Activated naive CD4-positive, alpha-beta T cell treated with anti-CD3 and anti-CD28 coated beads, Interleukin-2, amount 10 ng/mL, durations not matched to agents 7 days and 5 days (primary cell): Measurements from ENCODE around the gene C2orf78.

Experiments used
- CTCF ChIA-PET: fragments of 350-600 bp; sonication (Branson Sonifier 250); formaldehyde crosslinking; loops from one replicate; lab custom pipeline; 2021; ENCODE audit warnings: antibody characterized with exemption; lab: Charles Lee
- DNase-seq: peaks from one replicate; pipeline ENCODE4 v3.0.0-alpha.2; 2020
- H3K27ac Mint-ChIP-seq: one replicate; pipeline ENCODE4 v1.8.0; 2021; ENCODE audit warnings: mild to moderate bottlenecking, moderate library complexity, mixed read lengths
- H3K27me3 Mint-ChIP-seq: one replicate; pipeline ENCODE4 v1.8.0; 2021; ENCODE audit warnings: mild to moderate bottlenecking, mixed read lengths
- H3K36me3 Mint-ChIP-seq: one replicate; pipeline ENCODE4 v1.8.0; 2021; ENCODE audit warnings: mixed read lengths
- H3K4me1 Mint-ChIP-seq: one replicate; pipeline ENCODE4 v1.8.0; 2021; ENCODE audit warnings: mixed read lengths
- H3K4me3 Mint-ChIP-seq: one replicate; pipeline ENCODE4 v1.8.0; 2021; ENCODE audit warnings: mild to moderate bottlenecking, moderate library complexity, mixed read lengths
- H3K9me3 Mint-ChIP-seq: one replicate; pipeline ENCODE4 v1.8.0; 2021; ENCODE audit warnings: mixed read lengths

Gene C2orf78

GRCh38 chr2:73836141-73836943 is 52.4 kb downstream of the C2orf78 start:
- H3K27ac Mint-ChIP-seq: no peak overlapping the region
- peaks cover 44% of the 10 kb centered on the region for H3K36me3 Mint-ChIP-seq
- H3K4me1 Mint-ChIP-seq: peaks cover 6% of the 10 kb centered on the region
- DNase-seq: no peak
- H3K9me3 Mint-ChIP-seq: peaks cover 6% of the 10 kb centered on the region
- H3K4me3 Mint-ChIP-seq: no peak overlapping the region
- CTCF ChIA-PET: no interaction called here
- H3K27me3 Mint-ChIP-seq: no peaks in the 10 kb centered on the region

- CTCF ChIA-PET: interaction anchor here (2.0 kb wide), 1 partner anchor 14 kb away, joined by 6 read pairs; no protein-coding TSS in a partner anchor
- no peaks in the 10 kb centered on the region for H3K9me3 Mint-ChIP-seq
- H3K4me3 Mint-ChIP-seq: no peak overlapping the region
- no peaks in the 10 kb centered on the region for H3K27me3 Mint-ChIP-seq
- no peak for DNase-seq
- H3K4me1 Mint-ChIP-seq: no peaks in the 10 kb centered on the region
- no peak overlapping the region for H3K27ac Mint-ChIP-seq
- peaks cover 30% of the 10 kb centered on the region for H3K36me3 Mint-ChIP-seq
Observed at GRCh38 chr2:73837847-73838585, 54.0 kb downstream of the C2orf78 start.

GRCh38 chr2:73838889-73839534 is 55.0 kb downstream of the C2orf78 start:
- Mint-ChIP-seq H3K4me1 (peaks cover 1% of the 10 kb centered on the region), H3K27me3 (no peaks in the 10 kb centered on the region), H3K4me3 (no peak overlapping the region), H3K27ac (no peak overlapping the region), H3K36me3 (peaks cover 22% of the 10 kb centered on the region), H3K9me3 (no peaks in the 10 kb centered on the region)
- CTCF ChIA-PET: interaction anchor here (1.2 to 2.0 kb wide), 2 partner anchors 15 to 82 kb away, joined by 4 to 6 read pairs; no protein-coding TSS in a partner anchor
- no peak for DNase-seq

- DNase-seq: no peak
- Mint-ChIP-seq H3K4me3 (no peak overlapping the region), H3K4me1 (peaks cover 4% of the 10 kb centered on the region), H3K9me3 (no peaks in the 10 kb centered on the region), H3K27ac (no peak overlapping the region), H3K27me3 (no peaks in the 10 kb centered on the region), H3K36me3 (peaks cover 24% of the 10 kb centered on the region)
- CTCF ChIA-PET: interaction anchor here (1.2 to 2.0 kb wide), 2 partner anchors 16 to 81 kb away, joined by 4 to 6 read pairs; no protein-coding TSS in a partner anchor
Observed at GRCh38 chr2:73839653-73840411, 55.8 kb downstream of the C2orf78 start.

GRCh38 chr2:73841912-73842738 is 58.1 kb downstream of the C2orf78 start:
- Mint-ChIP-seq H3K36me3 (peaks cover 34% of the 10 kb centered on the region), H3K27ac (peak overlapping the region; percentile 24), H3K4me3 (no peak overlapping the region), H3K27me3 (no peaks in the 10 kb centered on the region), H3K9me3 (no peaks in the 10 kb centered on the region), H3K4me1 (peaks cover 4% of the 10 kb centered on the region)
- CTCF ChIA-PET: interaction anchor here (1.0 to 1.4 kb wide), 3 partner anchors 66 to 312 kb away, joined by 3 to 4 read pairs (median 3); no protein-coding TSS in a partner anchor
- DNase-seq: no peak

- Mint-ChIP-seq H3K4me3 (no peak overlapping the region), H3K9me3 (no peaks in the 10 kb centered on the region), H3K36me3 (peaks cover 36% of the 10 kb centered on the region), H3K27ac (no peak overlapping the region), H3K27me3 (no peaks in the 10 kb centered on the region), H3K4me1 (peaks cover 4% of the 10 kb centered on the region)
- CTCF ChIA-PET: interaction anchor here (1.4 kb wide), 2 partner anchors 65 to 312 kb away, joined by 3 to 4 read pairs; no protein-coding TSS in a partner anchor
- no peak for DNase-seq
Observed at GRCh38 chr2:73842739-73843019, 58.7 kb downstream of the C2orf78 start.

- Mint-ChIP-seq H3K27me3 (no peaks in the 10 kb centered on the region), H3K36me3 (peaks cover 39% of the 10 kb centered on the region), H3K4me1 (peaks cover 4% of the 10 kb centered on the region), H3K9me3 (no peaks in the 10 kb centered on the region), H3K4me3 (no peak overlapping the region), H3K27ac (no peak overlapping the region)
- DNase-seq: no peak
- CTCF ChIA-PET: interaction anchor here (1.1 kb wide), 1 partner anchor 13 kb away, joined by 3 read pairs; no protein-coding TSS in a partner anchor
Observed at GRCh38 chr2:73844087-73844486, 60.1 kb downstream of the C2orf78 start.

- CTCF ChIA-PET: no interaction called here
- Mint-ChIP-seq H3K27ac (no peak overlapping the region), H3K4me1 (no peaks in the 10 kb centered on the region), H3K36me3 (peaks cover 43% of the 10 kb centered on the region), H3K4me3 (no peak overlapping the region), H3K9me3 (no peaks in the 10 kb centered on the region), H3K27me3 (no peaks in the 10 kb centered on the region)
- no peak for DNase-seq
Observed at GRCh38 chr2:73850009-73850408, 66.0 kb downstream of the C2orf78 start.

- CTCF ChIA-PET: interaction anchor here (1.1 kb wide), 1 partner anchor 118 kb away, joined by 3 read pairs; no protein-coding TSS in a partner anchor
- H3K4me1 Mint-ChIP-seq: no peaks in the 10 kb centered on the region
- H3K27ac Mint-ChIP-seq: no peak overlapping the region
- H3K27me3 Mint-ChIP-seq: no peaks in the 10 kb centered on the region
- H3K36me3 Mint-ChIP-seq: peaks cover 45% of the 10 kb centered on the region
- H3K4me3 Mint-ChIP-seq: no peak overlapping the region
- H3K9me3 Mint-ChIP-seq: no peaks in the 10 kb centered on the region
- DNase-seq: peak; percentile 26
Observed at GRCh38 chr2:73851274-73851673, 67.3 kb downstream of the C2orf78 start.

- no peaks in the 10 kb centered on the region for H3K4me1 Mint-ChIP-seq
- peaks cover 46% of the 10 kb centered on the region for H3K36me3 Mint-ChIP-seq
- no peaks in the 10 kb centered on the region for H3K9me3 Mint-ChIP-seq
- DNase-seq: no peak
- H3K27ac Mint-ChIP-seq: no peak overlapping the region
- CTCF ChIA-PET: interaction anchor here (1.1 kb wide), 1 partner anchor 118 kb away, joined by 3 read pairs; no protein-coding TSS in a partner anchor
- H3K27me3 Mint-ChIP-seq: no peaks in the 10 kb centered on the region
- no peak overlapping the region for H3K4me3 Mint-ChIP-seq
Observed at GRCh38 chr2:73852020-73852419, 68.0 kb downstream of the C2orf78 start.

GRCh38 chr2:73855526-73855925 is 71.5 kb downstream of the C2orf78 start:
- DNase-seq: no peak
- Mint-ChIP-seq H3K27me3 (no peaks in the 10 kb centered on the region), H3K9me3 (no peaks in the 10 kb centered on the region), H3K36me3 (peaks cover 47% of the 10 kb centered on the region), H3K4me1 (no peaks in the 10 kb centered on the region), H3K27ac (no peak overlapping the region), H3K4me3 (no peak overlapping the region)
- CTCF ChIA-PET: no interaction called here

- DNase-seq: no peak
- Mint-ChIP-seq H3K36me3 (peaks cover 47% of the 10 kb centered on the region), H3K4me3 (no peak overlapping the region), H3K4me1 (no peaks in the 10 kb centered on the region), H3K27ac (no peak overlapping the region), H3K9me3 (no peaks in the 10 kb centered on the region), H3K27me3 (no peaks in the 10 kb centered on the region)
- CTCF ChIA-PET: no interaction called here
Observed at GRCh38 chr2:73856214-73856613, 72.2 kb downstream of the C2orf78 start.
